PC-3 (cell line): ENCODE measurements around the gene RSKR.

ENCODE experiments used
- EZH2 ChIP-seq: fragments of 300-600 bp; sonication (generic); IDR thresholded peaks from one replicate; pipeline ENCODE4 v1.6.1; 2017; ENCODE audit warnings: antibody characterized with exemption, mild to moderate bottlenecking, low read length; ENCODE audit not compliant: unreplicated experiment
- EZH2phosphoT487 ChIP-seq: fragments of 300-600 bp; sonication (generic); IDR thresholded peaks from 2 replicates; pipeline ENCODE4 v1.6.1; 2018; ENCODE audit warnings: mild to moderate bottlenecking, antibody characterized with exemption, low read length, borderline replicate concordance
- TF ChIP-seq, protein P1 (sequence below): fragments of 300-600 bp; sonication (generic); conservative IDR thresholded peaks from 2 replicates; pipeline ENCODE4 v1.5.1; 2017; ENCODE audit warnings: antibody characterized with exemption, low read depth, mild to moderate bottlenecking, low read length

DNA sequence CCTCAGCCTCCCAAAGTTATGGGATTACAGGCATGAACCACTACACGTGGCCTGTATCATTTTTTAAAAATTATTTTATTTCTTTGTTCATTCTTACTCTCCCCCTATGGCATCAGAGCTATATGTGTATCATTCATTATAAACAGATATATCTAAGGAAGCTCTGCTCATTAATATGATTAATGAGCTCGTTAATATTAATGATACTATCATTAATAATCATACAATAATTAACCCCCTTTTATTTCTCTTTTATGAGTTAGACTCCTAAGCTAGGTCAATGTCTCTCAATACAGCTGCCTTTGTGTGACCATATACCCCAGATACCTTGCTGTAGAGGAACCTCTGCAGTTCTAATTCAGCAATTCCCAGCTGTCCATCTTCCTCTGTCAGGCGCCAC is 4.5 kb upstream of the RSKR start:
- TF ChIP-seq, protein P1, sequence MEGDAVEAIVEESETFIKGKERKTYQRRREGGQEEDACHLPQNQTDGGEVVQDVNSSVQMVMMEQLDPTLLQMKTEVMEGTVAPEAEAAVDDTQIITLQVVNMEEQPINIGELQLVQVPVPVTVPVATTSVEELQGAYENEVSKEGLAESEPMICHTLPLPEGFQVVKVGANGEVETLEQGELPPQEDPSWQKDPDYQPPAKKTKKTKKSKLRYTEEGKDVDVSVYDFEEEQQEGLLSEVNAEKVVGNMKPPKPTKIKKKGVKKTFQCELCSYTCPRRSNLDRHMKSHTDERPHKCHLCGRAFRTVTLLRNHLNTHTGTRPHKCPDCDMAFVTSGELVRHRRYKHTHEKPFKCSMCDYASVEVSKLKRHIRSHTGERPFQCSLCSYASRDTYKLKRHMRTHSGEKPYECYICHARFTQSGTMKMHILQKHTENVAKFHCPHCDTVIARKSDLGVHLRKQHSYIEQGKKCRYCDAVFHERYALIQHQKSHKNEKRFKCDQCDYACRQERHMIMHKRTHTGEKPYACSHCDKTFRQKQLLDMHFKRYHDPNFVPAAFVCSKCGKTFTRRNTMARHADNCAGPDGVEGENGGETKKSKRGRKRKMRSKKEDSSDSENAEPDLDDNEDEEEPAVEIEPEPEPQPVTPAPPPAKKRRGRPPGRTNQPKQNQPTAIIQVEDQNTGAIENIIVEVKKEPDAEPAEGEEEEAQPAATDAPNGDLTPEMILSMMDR, result no peak
- TF ChIP-seq EZH2phosphoT487, result no peak
- no peak for TF ChIP-seq EZH2
